ENCODE data around the gene SYCP2.

The SYCP2 gene

DNA sequence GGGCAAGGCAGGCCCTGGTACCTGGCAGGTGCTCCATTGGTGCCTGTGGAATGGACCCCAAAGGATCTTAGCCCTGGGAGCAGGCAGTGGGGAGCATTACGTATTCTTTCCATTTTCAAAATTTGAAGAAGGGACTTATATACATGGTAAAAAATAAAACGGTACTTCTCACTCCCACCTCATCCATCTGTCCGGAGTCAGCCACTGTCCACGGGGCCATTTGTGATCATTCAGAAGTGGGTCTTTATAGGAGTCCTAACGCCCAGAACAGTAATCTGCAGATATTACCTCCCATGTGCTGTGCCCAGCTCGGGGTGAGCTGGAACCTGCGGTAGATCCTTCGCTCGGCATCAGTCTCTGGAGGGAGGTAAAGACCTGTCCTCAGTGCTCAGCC lies 110.4 kb downstream of the SYCP2 start:
- Histone ChIP-seq H2BK120ac (ENCODE audit: low read depth, low read length) (no peak overlapping the region), H3K4me3 (ENCODE audit: insufficient read depth in 1 of 2, low read depth in 1 of 2, low read length in 2 of 2) (no peak overlapping the region), H3K27ac (ENCODE audit: low read length, poor library complexity, severe bottlenecking) (no peak overlapping the region), H3K4ac (ENCODE audit: low read depth in 1 of 2, low read length in 2 of 2) (no peak overlapping the region), H3K79me1 (replicated peaks; ENCODE audit: low read length, poor library complexity, severe bottlenecking) (no peaks in the 10 kb centered on the region), H3K27me3 (ENCODE audit: control insufficient read depth in 1 of 2, insufficient read depth in 1 of 2, low read length in 2 of 2) (peaks cover 0 to 30% of the 10 kb centered on the region in 2 experiments), H3K4me1 (ENCODE audit: control insufficient read depth, insufficient read depth, low read depth, low read length) (no peaks in the 10 kb centered on the region), H4K8ac (ENCODE audit: low read length) (no peak overlapping the region), H2BK15ac (ENCODE audit: low read depth, poor library complexity, severe bottlenecking) (no peak overlapping the region), H2BK12ac (ENCODE audit: low read length in 2 of 2) (no peak overlapping the region), H3K9ac (ENCODE audit: low read length) (no peak overlapping the region), H2AK5ac (ENCODE audit: low read length, severe bottlenecking) (no peak overlapping the region), H3K23ac (ENCODE audit: low read length in 2 of 2) (no peak overlapping the region), H3K18ac (ENCODE audit: low read depth in 1 of 2, low read length in 2 of 2) (no peak overlapping the region), H4K91ac (ENCODE audit: low read length) (no peak overlapping the region), H3K14ac (ENCODE audit: low read length in 2 of 2) (no peak overlapping the region), H2BK5ac (ENCODE audit: low read depth, low read length, poor library complexity, severe bottlenecking) (no peak overlapping the region), H3K4me2 (ENCODE audit: low read length, poor library complexity, severe bottlenecking) (no peak overlapping the region), H3K36me3 (ENCODE audit: control insufficient read depth in 1 of 2, insufficient read depth in 2 of 2, low read depth in 1 of 2, low read length in 2 of 2) (no peaks in the 10 kb centered on the region), H2AFZ (ENCODE audit: low read depth, low read length) (no peak overlapping the region), H3K9me3 (ENCODE audit: control insufficient read depth, low read length) (no peaks in the 10 kb centered on the region)
- no peak for DNase-seq
- 62% methylated on average over 8 of the region's 9 CpGs for WGBS

DNA sequence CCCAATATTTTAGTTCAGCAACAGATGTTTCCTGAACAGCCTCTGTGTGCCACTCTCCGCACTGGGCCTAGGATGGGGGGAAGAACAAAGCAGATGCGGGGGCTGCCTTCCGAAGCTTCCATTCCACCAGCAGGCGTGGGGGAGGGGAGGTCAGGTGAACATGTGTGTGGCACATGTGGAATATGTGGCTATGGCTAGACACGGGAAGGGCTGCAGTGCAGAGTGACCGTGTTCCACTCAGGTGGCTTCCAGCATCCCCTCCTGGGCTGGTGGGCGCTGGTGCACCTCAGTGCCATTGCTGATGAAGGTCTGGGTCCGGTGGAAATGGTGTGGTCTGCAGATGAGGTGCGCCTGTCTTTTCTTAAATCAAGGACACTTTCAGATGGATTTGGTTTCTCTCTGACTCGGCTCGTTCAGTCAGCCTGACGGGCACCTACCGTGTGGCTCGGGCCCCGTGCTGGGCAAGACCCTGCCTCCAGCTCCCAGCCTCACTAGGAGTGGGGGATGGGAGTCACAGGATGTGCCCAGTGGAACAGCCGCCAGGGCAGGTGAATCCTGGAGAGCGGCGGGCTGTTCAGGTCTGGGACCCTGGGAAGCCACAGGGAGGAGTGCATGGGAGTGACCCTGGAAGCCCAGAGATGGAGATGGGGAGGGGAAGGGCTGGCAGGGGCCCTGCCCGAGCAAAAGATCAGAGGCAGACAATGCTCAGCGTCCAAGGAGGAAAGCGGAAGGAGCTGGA lies 111.0 kb downstream of the SYCP2 start:
- Histone ChIP-seq H3K23ac (ENCODE audit: low read length in 2 of 2) (no peak overlapping the region), H2AK5ac (ENCODE audit: low read length, severe bottlenecking) (no peak overlapping the region), H3K9ac (ENCODE audit: low read length) (no peak overlapping the region), H2BK5ac (ENCODE audit: low read depth, low read length, poor library complexity, severe bottlenecking) (no peak overlapping the region), H4K91ac (ENCODE audit: low read length) (no peak overlapping the region), H2BK120ac (ENCODE audit: low read depth, low read length) (no peak overlapping the region), H3K4me2 (ENCODE audit: low read length, poor library complexity, severe bottlenecking) (no peak overlapping the region), H3K27ac (ENCODE audit: low read length, poor library complexity, severe bottlenecking) (no peak overlapping the region), H3K4me3 (ENCODE audit: insufficient read depth in 1 of 2, low read depth in 1 of 2, low read length in 2 of 2) (no peak overlapping the region), H3K27me3 (ENCODE audit: control insufficient read depth in 1 of 2, insufficient read depth in 1 of 2, low read length in 2 of 2) (peaks cover 0 to 30% of the 10 kb centered on the region in 2 experiments), H3K4ac (ENCODE audit: low read depth in 1 of 2, low read length in 2 of 2) (no peak overlapping the region), H3K79me1 (replicated peaks; ENCODE audit: low read length, poor library complexity, severe bottlenecking) (no peaks in the 10 kb centered on the region), H2BK12ac (ENCODE audit: low read length in 2 of 2) (no peak overlapping the region), H3K18ac (ENCODE audit: low read depth in 1 of 2, low read length in 2 of 2) (no peak overlapping the region), H2AFZ (ENCODE audit: low read depth, low read length) (no peak overlapping the region), H3K4me1 (ENCODE audit: control insufficient read depth, insufficient read depth, low read depth, low read length) (no peaks in the 10 kb centered on the region), H3K36me3 (ENCODE audit: control insufficient read depth in 1 of 2, insufficient read depth in 2 of 2, low read depth in 1 of 2, low read length in 2 of 2) (no peaks in the 10 kb centered on the region), H2BK15ac (ENCODE audit: low read depth, poor library complexity, severe bottlenecking) (no peak overlapping the region), H3K9me3 (ENCODE audit: control insufficient read depth, low read length) (no peaks in the 10 kb centered on the region), H3K14ac (ENCODE audit: low read length in 2 of 2) (no peak overlapping the region), H4K8ac (ENCODE audit: low read length) (no peak overlapping the region)
- WGBS: 85% methylated on average over 21 of the region's 21 CpGs
- DNase-seq: no peak

DNA sequence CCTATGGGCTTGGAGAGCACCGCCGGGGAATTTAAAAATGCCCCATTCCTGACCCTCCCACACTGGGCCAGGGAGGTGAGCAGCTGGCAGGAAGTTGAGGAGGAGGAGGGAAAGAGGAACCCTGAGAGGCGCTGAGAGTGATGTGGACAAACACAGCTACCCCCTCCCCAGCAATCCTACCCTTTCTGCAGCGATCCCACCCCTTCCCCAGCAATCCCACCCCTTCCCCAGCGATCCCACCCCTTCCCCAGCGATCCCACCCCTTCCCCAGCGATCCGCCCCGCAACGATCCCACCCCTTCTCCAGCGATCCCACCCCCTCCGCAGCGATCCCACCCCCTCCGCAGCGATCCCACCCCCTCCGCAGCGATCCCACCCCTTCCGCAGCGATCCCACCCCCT lies 111.6 kb downstream of the SYCP2 start:
- Histone ChIP-seq H3K27me3 (ENCODE audit: control insufficient read depth in 1 of 2, insufficient read depth in 1 of 2, low read length in 2 of 2) (peaks cover 0 to 28% of the 10 kb centered on the region in 2 experiments), H3K4me3 (ENCODE audit: insufficient read depth in 1 of 2, low read depth in 1 of 2, low read length in 2 of 2) (no peak overlapping the region), H2AK5ac (ENCODE audit: low read length, severe bottlenecking) (no peak overlapping the region), H3K23ac (ENCODE audit: low read length in 2 of 2) (no peak overlapping the region), H2BK15ac (ENCODE audit: low read depth, poor library complexity, severe bottlenecking) (no peak overlapping the region), H3K36me3 (ENCODE audit: control insufficient read depth in 1 of 2, insufficient read depth in 2 of 2, low read depth in 1 of 2, low read length in 2 of 2) (no peaks in the 10 kb centered on the region), H2BK5ac (ENCODE audit: low read depth, low read length, poor library complexity, severe bottlenecking) (no peak overlapping the region), H3K9me3 (ENCODE audit: control insufficient read depth, low read length) (no peaks in the 10 kb centered on the region), H3K18ac (ENCODE audit: low read depth in 1 of 2, low read length in 2 of 2) (no peak overlapping the region), H3K14ac (ENCODE audit: low read length in 2 of 2) (no peak overlapping the region), H3K9ac (ENCODE audit: low read length) (no peak overlapping the region), H3K4ac (ENCODE audit: low read depth in 1 of 2, low read length in 2 of 2) (no peak overlapping the region), H3K79me1 (replicated peaks; ENCODE audit: low read length, poor library complexity, severe bottlenecking) (no peaks in the 10 kb centered on the region), H3K4me2 (ENCODE audit: low read length, poor library complexity, severe bottlenecking) (no peak overlapping the region), H2BK120ac (ENCODE audit: low read depth, low read length) (no peak overlapping the region), H4K91ac (ENCODE audit: low read length) (no peak overlapping the region), H4K8ac (ENCODE audit: low read length) (no peak overlapping the region), H2BK12ac (ENCODE audit: low read length in 2 of 2) (no peak overlapping the region), H3K27ac (ENCODE audit: low read length, poor library complexity, severe bottlenecking) (no peak overlapping the region), H2AFZ (ENCODE audit: low read depth, low read length) (no peak overlapping the region), H3K4me1 (ENCODE audit: control insufficient read depth, insufficient read depth, low read depth, low read length) (no peaks in the 10 kb centered on the region)
- DNase-seq: no peak
- no CpG with 5 or more reads among the region's 19 CpGs for WGBS

DNA sequence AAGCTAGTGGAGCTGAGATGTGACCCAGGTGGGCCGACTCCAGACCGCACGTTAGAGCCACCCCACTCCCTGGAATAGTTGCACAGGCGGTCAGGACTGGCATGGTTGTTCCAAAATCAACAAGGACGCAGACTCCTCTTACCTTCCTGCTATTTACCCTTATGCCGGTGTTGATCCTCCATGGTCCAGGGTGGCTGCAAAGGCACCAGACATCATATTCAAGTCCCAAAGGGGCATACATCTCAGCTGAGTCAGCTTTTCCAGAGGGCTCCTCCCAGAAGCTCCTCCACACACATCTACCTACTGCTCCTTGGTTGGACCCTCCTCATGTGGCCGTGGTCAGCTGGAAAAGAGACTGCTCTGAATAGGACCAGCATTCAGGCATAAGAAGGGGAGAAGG lies 112.2 kb downstream of the SYCP2 start:
- no peaks in the 10 kb centered on the region for H3K9me3 ChIP-seq (ENCODE audit: control insufficient read depth, low read length)
- WGBS: 79% methylated on average over 7 of the region's 7 CpGs
- no peak overlapping the region for H3K18ac ChIP-seq (ENCODE audit: low read depth in 1 of 2, low read length in 2 of 2)
- no peaks in the 10 kb centered on the region for H3K36me3 ChIP-seq (ENCODE audit: control insufficient read depth in 1 of 2, insufficient read depth in 2 of 2, low read depth in 1 of 2, low read length in 2 of 2)
- H3K27ac ChIP-seq (ENCODE audit: low read length, poor library complexity, severe bottlenecking): no peak overlapping the region
- no peak overlapping the region for H3K23ac ChIP-seq (ENCODE audit: low read length in 2 of 2)
- H3K4me3 ChIP-seq (ENCODE audit: insufficient read depth in 1 of 2, low read depth in 1 of 2, low read length in 2 of 2): no peak overlapping the region
- no peaks in the 10 kb centered on the region for H3K4me1 ChIP-seq (ENCODE audit: control insufficient read depth, insufficient read depth, low read depth, low read length)
- H2BK15ac ChIP-seq (ENCODE audit: low read depth, poor library complexity, severe bottlenecking): no peak overlapping the region
- H3K9ac ChIP-seq (ENCODE audit: low read length): no peak overlapping the region
- H2AFZ ChIP-seq (ENCODE audit: low read depth, low read length): no peak overlapping the region
- H4K8ac ChIP-seq (ENCODE audit: low read length): no peak overlapping the region
- no peak overlapping the region for H3K4ac ChIP-seq (ENCODE audit: low read depth in 1 of 2, low read length in 2 of 2)
- no peak overlapping the region for H2BK120ac ChIP-seq (ENCODE audit: low read depth, low read length)
- H3K27me3 ChIP-seq (ENCODE audit: control insufficient read depth in 1 of 2, insufficient read depth in 1 of 2, low read length in 2 of 2): peaks cover 0 to 27% of the 10 kb centered on the region in 2 experiments
- DNase-seq: no peak
- H2BK5ac ChIP-seq (ENCODE audit: low read depth, low read length, poor library complexity, severe bottlenecking): no peak overlapping the region
- H4K91ac ChIP-seq (ENCODE audit: low read length): no peak overlapping the region
- no peaks in the 10 kb centered on the region for H3K79me1 ChIP-seq (replicated peaks; ENCODE audit: low read length, poor library complexity, severe bottlenecking)
- H3K14ac ChIP-seq (ENCODE audit: low read length in 2 of 2): no peak overlapping the region
- no peak overlapping the region for H2AK5ac ChIP-seq (ENCODE audit: low read length, severe bottlenecking)
- H3K4me2 ChIP-seq (ENCODE audit: low read length, poor library complexity, severe bottlenecking): no peak overlapping the region
- H2BK12ac ChIP-seq (ENCODE audit: low read length in 2 of 2): no peak overlapping the region

Data from mesenchymal stem cell (in vitro differentiated cells and primary cell).